ENCODE data around the gene CIZ1. TPM values are rescaled to one million over a fixed set of nuclear protein-coding genes. Genes with fewer than 3 reads are reported as not detected.
A peak's percentile ranks its signal among the peaks of the same experiment; 100 is the strongest.

The CIZ1 gene
- total and polyA plus RNA-seq, 2 of the 13 experiments (the other 11 are each of a cell fraction or from before 2014, with no cell fraction given): 30.6 to 50.3 TPM

DNA sequence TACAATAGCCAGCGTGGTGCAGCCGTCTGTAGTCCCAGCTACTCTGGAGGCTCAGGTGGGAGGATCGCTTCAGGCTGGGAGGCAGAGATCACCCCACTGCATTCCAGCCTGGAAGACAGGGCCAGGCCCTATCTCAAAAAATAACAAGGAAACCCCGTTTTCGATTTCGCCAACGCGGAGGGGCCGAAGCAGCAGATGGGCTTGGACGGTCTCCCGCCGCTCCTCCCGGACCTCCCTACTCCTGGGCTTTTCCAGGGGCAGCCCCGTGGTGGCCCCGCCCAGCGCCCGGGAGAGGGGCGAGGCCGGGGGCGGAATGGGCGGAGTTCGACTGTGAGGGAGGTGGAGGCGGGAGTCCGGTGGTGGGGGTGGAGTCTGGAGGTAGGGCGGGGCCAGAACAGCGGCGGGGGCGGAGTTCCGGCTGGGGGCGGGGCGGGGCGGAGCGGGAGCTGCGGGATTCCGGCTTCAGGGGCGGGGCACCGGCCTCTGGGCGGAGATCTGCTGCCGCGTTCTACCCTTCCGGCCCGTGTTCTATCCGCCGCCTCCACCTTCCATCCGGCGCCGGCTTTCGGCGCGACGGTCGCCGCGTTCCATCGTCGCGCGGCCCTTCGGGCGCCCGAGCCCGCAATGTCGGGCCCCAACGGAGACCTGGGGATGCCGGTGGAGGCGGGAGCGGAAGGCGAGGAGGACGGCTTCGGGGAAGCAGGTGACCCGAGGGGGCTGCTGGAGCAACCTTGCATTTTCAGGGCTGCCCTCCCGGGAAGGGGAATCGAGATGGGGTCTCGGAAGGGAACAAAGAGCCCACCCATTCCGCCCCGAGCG, 31.4 kb downstream of the CIZ1 start, which contains the start of gene BBLN (continued):
- TF ChIP-seq, protein P1, sequence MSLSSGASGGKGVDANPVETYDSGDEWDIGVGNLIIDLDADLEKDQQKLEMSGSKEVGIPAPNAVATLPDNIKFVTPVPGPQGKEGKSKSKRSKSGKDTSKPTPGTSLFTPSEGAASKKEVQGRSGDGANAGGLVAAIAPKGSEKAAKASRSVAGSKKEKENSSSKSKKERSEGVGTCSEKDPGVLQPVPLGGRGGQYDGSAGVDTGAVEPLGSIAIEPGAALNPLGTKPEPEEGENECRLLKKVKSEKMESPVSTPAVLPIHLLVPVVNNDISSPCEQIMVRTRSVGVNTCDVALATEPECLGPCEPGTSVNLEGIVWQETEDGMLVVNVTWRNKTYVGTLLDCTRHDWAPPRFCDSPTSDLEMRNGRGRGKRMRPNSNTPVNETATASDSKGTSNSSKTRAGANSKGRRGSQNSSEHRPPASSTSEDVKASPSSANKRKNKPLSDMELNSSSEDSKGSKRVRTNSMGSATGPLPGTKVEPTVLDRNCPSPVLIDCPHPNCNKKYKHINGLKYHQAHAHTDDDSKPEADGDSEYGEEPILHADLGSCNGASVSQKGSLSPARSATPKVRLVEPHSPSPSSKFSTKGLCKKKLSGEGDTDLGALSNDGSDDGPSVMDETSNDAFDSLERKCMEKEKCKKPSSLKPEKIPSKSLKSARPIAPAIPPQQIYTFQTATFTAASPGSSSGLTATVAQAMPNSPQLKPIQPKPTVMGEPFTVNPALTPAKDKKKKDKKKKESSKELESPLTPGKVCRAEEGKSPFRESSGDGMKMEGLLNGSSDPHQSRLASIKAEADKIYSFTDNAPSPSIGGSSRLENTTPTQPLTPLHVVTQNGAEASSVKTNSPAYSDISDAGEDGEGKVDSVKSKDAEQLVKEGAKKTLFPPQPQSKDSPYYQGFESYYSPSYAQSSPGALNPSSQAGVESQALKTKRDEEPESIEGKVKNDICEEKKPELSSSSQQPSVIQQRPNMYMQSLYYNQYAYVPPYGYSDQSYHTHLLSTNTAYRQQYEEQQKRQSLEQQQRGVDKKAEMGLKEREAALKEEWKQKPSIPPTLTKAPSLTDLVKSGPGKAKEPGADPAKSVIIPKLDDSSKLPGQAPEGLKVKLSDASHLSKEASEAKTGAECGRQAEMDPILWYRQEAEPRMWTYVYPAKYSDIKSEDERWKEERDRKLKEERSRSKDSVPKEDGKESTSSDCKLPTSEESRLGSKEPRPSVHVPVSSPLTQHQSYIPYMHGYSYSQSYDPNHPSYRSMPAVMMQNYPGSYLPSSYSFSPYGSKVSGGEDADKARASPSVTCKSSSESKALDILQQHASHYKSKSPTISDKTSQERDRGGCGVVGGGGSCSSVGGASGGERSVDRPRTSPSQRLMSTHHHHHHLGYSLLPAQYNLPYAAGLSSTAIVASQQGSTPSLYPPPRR (CRISPR knock-in tag; IDR thresholded peaks at IDR 0.05; ENCODE audit: borderline replicate concordance): no peak
- TF ChIP-seq SMAD9 (CRISPR knock-in tag; IDR thresholded peaks at IDR 0.05): no peak
- TF ChIP-seq ETV5 (CRISPR knock-in tag; IDR thresholded peaks at IDR 0.05; ENCODE audit: borderline replicate concordance): peak; percentile 85
- TF ChIP-seq SYNCRIP (IDR thresholded peaks at IDR 0.05; ENCODE audit: insufficient read depth, low read depth, low read length): no peak
- no peak for TF ChIP-seq ZNF616 (CRISPR knock-in tag; IDR thresholded peaks at IDR 0.05; ENCODE audit: low read depth)
- 0 out of 2 replicates have a peak, but pooled peaks have one; percentile 11 for TF ChIP-seq BCL6 (CRISPR knock-in tag; IDR thresholded peaks at IDR 0.05)
- TF ChIP-seq, protein P2, sequence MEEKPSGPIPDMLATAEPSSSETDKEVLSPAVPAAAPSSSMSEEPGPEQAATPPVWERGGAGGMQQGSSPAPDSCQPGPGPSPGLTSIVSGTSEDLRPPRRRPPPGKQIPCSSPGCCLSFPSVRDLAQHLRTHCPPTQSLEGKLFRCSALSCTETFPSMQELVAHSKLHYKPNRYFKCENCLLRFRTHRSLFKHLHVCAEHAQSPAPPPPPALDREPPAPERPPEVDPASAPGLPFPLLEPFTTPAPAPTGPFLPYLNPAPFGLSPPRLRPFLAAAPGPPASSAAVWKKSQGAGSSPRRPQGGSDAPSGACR (CRISPR knock-in tag; IDR thresholded peaks at IDR 0.05): 0 out of 2 replicates have a peak, but pooled peaks have one; percentile 34
- no peak for TF ChIP-seq KLF9 (CRISPR knock-in tag; IDR thresholded peaks at IDR 0.05; ENCODE audit: low read depth)
- no peak for TF ChIP-seq NKX3-1 (CRISPR knock-in tag; IDR thresholded peaks at IDR 0.05)
- TF ChIP-seq ZFY (CRISPR knock-in tag; IDR thresholded peaks at IDR 0.05): peak; percentile 65; the same call in 1 of the 2 replicates
- TF ChIP-seq ZFP37 (CRISPR knock-in tag; IDR thresholded peaks at IDR 0.05; ENCODE audit: borderline replicate concordance): no peak
- TF ChIP-seq, protein P3, sequence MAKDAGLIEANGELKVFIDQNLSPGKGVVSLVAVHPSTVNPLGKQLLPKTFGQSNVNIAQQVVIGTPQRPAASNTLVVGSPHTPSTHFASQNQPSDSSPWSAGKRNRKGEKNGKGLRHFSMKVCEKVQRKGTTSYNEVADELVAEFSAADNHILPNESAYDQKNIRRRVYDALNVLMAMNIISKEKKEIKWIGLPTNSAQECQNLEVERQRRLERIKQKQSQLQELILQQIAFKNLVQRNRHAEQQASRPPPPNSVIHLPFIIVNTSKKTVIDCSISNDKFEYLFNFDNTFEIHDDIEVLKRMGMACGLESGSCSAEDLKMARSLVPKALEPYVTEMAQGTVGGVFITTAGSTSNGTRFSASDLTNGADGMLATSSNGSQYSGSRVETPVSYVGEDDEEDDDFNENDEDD (CRISPR knock-in tag; IDR thresholded peaks at IDR 0.05; ENCODE audit: borderline replicate concordance): peak; percentile 16; the same call in 1 of the 2 replicates
- no peak for TF ChIP-seq ZNF713 (CRISPR knock-in tag; IDR thresholded peaks at IDR 0.05)
- TF ChIP-seq ZNF10 (CRISPR knock-in tag; IDR thresholded peaks at IDR 0.05; ENCODE audit: borderline replicate concordance, low read depth): no peak
- TF ChIP-seq CCDC6 (CRISPR knock-in tag; IDR thresholded peaks at IDR 0.05): no peak
- no peak for TF ChIP-seq FOXK2 (IDR thresholded peaks at IDR 0.05)
- no peak; the same call in 1 of the 2 replicates for TF ChIP-seq NFATC3 (CRISPR knock-in tag; IDR thresholded peaks at IDR 0.05)
- TF ChIP-seq SRSF1 (optimal IDR thresholded peaks at IDR 0.05; ENCODE audit: low read depth, low read length): peak; percentile 54
- TF ChIP-seq HNF4G (IDR thresholded peaks at IDR 0.05; ENCODE audit: borderline replicate concordance, low read depth, low read length): no peak
- TF ChIP-seq HNF4G (CRISPR knock-in tag; IDR thresholded peaks at IDR 0.05; ENCODE audit: borderline replicate concordance, low read depth): no peak
- no peak for TF ChIP-seq XBP1 (CRISPR knock-in tag; IDR thresholded peaks at IDR 0.05)
- TF ChIP-seq ZNF33B (CRISPR knock-in tag; IDR thresholded peaks at IDR 0.05): no peak; the same call in 1 of the 2 replicates
- no peak for TF ChIP-seq ZNF225 (CRISPR knock-in tag; IDR thresholded peaks at IDR 0.05)

All from HepG2 (cell line).